Myocyte (in vitro differentiated cells): ENCODE data around the gene ISCU. TPM values are rescaled to one million over a fixed set of nuclear protein-coding genes. Genes with fewer than 3 reads are reported as not detected.

Experiments
- DNase-seq: peaks from one replicate; pipeline ENCODE4 v3.0.0-alpha.2; 2012; ENCODE audit warnings: low read depth
- total RNA-seq: library from RNA; depleted of rRNA; stranded (reverse); fragments of >200 nt; gene quantifications from 2 replicates; pipeline ENCODE4 v1.2.3, GENCODE V29; 2014

The ISCU gene
- total RNA-seq, 1 donor from 2014 or later = 129 TPM

DNA sequence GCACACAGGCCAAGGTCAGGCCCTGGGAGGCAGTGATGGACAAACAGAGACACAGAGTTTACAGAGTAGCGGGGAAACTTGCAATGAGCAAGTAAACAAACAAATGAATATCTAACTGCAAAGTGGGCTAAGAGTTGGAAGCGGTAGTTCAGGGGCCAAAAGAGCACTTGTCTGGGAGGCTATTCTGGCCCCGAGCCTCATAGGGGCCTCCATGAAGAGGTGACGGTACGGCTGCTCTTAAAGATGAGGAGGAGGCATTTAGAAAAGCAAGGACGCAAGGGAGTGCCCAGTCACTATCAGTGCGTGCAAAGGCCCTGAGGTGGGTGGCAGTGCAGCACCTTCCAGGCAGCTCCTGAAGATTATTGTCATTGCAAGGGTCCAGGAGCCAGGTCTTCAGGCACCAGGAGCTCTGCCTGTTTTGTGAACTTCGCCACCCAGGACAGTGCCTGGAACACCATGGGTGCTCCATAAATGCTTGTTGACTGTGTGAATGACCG is 39.9 kb downstream of the ISCU start:
- DNase-seq = no peak

- DNase-seq = no peak
Observed at GRCh38 chr12:108602976-108603704, 40.7 kb downstream of the ISCU start.

GRCh38 chr12:108603743-108604142 is 41.3 kb downstream of the ISCU start:
- no peak for DNase-seq

- DNase-seq = no peak
Observed at GRCh38 chr12:108604208-108604941, 42.0 kb downstream of the ISCU start.

DNA sequence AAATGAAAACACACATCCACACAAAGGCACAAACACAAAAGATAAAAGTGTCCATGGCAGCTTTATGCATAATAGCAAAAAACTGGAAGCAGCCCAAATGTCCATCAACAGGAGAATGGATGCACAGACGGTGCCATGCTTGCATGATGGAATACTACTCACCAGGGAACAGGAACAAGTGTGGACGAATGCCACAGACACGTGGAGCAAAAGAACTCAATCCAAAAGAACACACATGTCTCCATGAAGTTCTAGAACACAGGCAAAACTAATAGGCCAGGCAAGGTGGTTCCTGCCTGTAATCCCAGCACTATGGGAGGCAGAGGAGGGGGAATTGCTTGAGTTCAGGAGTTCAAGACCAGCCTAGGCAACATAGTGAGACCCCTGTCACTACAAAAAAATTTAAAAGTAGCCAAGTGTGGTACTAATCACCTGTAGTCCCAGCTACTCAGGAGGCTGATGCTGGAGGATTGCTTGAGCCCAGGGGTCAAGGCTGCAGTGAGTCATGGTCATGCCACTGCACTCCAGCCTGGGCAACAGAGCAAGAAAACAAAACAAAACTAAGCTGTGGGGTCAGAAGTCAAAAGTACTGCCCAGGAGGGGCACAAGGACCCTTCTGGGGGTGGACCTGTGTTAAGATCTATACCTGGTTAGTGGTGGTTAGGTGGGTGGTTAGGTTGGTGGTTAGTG is 42.7 kb downstream of the ISCU start:
- DNase-seq = no peak

DNA sequence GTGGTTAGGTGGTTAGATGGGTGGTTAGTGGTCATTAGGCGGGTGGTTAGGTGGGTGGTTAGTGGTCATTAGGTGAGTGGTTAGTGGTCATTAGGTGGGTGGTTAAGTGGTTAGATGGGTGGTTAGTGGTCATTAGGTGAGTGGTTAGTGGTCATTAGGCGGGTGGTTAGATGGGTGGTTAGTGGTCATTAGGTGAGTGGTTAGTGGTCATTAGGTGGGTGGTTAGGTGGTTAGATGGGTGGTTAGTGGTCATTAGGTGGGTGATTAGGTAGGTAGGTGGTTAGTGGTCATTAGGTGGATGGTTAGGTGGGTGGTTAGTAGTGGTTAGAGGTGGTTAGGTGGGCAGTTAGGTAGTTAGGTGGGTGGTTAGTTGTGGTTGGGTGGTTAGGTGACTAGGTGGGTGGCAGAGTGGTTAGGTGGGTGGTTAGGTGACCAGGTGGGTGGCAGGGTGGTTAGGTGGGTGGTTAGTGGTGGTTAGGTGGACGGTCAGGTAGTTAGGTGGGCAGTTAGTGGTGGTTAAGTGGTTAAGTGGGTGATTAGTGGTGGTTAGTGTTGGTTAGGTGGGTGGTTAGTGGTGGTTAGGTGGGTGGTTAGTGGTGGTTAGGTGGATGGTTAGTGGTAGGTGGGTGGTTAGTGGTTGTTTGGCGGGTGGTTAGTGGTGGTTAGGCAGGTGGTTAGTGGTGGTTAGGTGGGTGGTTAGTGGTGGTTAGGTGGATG is 43.5 kb downstream of the ISCU start:
- no peak for DNase-seq

DNA sequence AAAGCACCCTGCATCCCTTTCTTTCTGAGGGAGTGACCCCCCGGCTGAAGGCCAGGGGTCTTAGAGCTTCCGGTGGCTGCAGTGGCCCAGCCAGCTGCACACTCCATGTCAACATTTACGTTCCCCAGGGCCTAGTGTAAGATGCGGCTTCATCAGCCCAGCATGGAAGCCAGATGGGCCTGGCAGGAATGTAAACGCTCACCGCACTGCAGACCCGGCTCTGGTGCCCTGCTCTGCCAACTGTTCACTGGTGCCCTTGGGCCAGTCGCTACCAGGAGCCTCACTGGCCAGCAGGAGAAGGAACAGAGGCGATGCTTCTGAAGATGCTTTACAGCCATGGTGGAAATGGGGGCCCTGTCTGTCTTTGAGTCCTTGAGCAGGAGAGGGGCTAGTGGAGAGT is 44.1 kb downstream of the ISCU start:
- no peak for DNase-seq

GRCh38 chr12:108607981-108608600 is 45.7 kb downstream of the ISCU start:
- no peak for DNase-seq

DNA sequence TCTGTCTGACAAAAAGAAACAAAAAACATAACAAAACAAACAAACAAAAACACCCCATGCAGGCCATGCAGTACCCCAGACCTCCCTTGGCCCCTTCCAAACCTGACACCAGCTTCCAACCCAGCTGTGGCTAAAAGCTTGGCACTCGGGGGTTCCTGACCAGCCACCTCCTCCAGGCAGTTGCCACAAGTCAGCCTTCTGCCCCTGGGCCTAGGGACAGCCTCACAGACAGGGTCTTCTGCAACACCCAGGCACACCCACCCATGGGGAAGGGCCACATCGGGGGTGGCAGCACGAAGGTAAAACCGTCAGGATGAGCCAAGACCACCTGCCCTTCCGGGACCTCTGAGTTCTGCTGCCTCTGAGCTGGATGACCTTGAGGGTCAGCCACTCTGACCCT is 46.2 kb downstream of the ISCU start:
- no peak for DNase-seq

DNA sequence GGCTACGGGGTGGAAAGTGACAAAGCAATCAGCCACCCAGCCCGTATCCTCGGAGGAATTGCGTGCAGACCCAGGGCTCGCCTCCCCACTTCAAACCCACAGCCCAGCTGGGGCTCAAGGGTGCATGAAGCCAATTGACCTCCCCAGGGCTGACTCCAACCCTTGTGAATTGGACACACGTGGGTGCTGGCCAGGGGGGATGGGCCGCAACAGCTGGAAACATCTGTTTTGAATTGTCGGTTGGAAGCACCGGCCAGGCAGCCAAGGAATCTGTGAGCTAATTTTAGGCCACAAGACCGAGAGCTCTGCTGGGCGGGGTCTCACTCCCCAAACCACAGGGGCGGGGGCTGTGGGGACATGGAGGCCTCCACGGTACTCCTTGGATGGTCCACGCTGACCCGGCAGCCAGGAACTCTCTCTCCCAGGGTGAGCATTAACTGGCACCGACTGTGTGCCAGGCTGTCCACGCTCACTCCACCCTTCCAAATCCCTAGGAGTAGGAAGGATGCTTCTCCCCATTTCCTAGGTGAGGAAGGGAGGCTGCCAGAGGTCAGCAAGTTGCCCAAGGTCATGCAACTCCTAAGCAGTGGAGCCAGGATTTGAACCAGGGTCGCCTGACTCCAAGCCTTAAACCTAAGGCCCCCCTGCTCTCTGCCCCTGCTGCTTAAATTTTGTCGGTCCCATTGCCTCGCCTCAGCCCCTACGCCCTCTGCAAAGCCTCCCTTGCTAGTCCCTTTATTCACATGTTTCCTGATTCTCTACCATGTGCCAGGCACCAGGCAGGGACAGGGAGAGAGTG is 47.3 kb downstream of the ISCU start:
- DNase-seq = peak; percentile 87

DNA sequence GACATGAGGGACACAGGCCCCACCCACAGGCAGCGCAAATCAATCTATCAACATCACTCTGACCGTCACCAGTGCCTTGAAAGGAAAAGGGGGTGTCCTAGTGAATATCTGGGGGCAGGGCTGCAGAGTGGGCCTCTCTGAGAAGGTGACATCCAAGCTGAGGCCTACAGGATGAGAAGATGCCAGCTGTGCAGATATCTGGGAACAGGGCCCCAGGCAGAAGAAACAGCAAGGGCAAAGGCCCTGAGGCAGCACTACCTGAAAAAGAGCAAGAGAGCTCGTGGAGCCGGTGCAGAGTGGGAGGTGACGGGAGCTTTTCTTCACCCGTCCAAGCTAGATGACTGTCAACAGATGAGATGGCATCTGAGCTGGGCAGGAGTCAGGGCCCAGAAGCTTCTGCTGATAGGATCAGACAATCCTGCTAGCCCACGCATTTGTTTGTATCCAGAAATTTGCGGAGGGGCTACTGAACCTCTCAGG is 48.0 kb downstream of the ISCU start:
- DNase-seq = no peak

- no peak for DNase-seq
Observed at GRCh38 chr12:108610856-108611605, 48.6 kb downstream of the ISCU start.

GRCh38 chr12:108611884-108612415 is 49.6 kb downstream of the ISCU start:
- DNase-seq = peak; percentile 71

GRCh38 chr12:108612788-108613282 is 50.4 kb downstream of the ISCU start:
- no peak for DNase-seq

DNA sequence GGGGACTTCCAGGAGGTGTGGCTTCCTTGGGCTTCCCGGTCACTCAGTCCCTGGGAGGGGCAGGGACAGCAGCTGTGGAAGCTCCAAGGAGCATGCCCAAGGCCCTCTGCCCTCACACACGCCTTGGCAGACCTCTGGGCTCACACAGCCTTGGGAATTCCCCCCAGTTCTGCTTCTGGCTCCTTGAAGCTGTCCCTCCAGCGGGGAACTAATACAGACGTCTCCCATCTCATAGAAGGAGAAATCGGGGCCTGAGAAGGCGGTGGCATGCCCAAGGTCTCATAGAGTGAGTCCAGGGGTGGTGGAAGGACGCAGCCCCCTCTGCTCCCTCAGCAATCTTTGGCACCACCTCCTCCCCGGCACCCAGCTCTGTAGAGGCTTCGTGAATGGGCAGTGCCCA is 51.2 kb downstream of the ISCU start:
- DNase-seq = peak; percentile 52

GRCh38 chr12:108614041-108614440 is 51.6 kb downstream of the ISCU start:
- DNase-seq = no peak

GRCh38 chr12:108614639-108615038 is 52.2 kb downstream of the ISCU start:
- DNase-seq = no peak

- no peak for DNase-seq
Observed at GRCh38 chr12:108615918-108616317, 53.5 kb downstream of the ISCU start.

GRCh38 chr12:108616359-108616758 is 54.0 kb downstream of the ISCU start:
- DNase-seq = no peak
